Activated naive CD4-positive, alpha-beta T cell (primary cell): ENCODE measurements around the gene VPS4A.
A peak's percentile ranks its signal among the peaks of the same experiment; 100 is the strongest.
"Not testable (repeated sequence)": the region's sequence is repeated elsewhere in the genome, so short reads cannot be mapped to it uniquely, and the experiment has no call there.

Experiments used
- DNase-seq, 4 experiments: peaks; one replicate each; lab custom pipeline; 2025; lab: John Stamatoyannopoulos, UW

The VPS4A gene

DNA sequence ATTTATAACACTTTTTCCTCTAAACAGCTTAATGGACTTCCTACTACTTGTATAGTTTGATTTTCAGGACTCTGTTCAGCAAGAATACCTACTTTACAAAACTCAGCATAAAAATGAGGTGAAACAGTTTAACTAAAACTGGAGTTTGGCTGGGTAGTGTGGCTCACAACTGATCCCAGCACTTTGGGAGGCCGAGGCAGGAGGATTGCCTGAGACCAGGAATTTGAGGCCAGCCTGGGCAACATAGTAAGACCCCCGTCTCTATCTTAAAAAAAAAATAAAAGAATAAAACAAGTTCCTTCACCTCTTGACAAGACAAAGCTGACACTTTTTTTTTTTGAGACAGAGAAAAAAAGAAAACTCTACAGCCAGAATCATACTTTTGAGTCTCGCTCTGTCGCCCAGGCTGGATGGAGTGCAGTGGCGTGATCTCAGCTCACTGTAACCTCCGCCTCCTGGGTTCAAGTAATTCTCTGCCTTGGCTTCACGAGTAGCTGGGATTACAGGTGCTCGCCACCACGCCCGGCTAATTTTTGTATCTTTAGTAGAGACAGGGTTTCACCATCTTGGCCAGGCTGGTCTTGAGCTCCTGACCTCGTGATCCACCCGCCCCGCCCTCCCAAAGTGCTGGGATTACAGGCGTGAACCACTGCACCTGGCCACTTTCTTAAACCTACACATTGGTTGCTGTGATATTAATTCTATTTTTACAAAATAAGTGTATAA is 16.6 kb downstream of the VPS4A start:
- no peak for DNase-seq

DNA sequence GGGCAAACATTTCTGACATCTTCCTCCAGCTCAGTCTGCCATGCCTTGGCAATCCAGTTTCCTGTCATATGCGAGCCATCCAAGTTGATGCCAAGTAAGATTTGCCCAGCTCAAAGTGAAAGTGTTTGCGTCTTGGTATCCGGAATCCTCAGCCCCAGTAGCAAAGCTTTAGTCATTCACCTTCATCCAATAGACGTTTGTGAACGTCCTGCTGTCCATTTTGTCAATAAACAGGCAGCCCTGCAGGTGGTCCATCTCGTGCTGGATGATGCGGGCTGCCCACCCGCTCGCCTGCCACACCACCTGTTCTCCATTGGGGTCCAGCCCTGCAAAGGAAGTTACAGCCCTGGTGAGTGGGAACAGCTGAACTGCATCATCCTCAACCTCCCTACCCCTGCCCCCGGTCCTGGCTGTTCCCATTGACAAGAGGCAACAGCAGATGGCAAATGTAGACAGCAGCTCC is 17.7 kb downstream of the VPS4A start:
- no peak for DNase-seq

DNA sequence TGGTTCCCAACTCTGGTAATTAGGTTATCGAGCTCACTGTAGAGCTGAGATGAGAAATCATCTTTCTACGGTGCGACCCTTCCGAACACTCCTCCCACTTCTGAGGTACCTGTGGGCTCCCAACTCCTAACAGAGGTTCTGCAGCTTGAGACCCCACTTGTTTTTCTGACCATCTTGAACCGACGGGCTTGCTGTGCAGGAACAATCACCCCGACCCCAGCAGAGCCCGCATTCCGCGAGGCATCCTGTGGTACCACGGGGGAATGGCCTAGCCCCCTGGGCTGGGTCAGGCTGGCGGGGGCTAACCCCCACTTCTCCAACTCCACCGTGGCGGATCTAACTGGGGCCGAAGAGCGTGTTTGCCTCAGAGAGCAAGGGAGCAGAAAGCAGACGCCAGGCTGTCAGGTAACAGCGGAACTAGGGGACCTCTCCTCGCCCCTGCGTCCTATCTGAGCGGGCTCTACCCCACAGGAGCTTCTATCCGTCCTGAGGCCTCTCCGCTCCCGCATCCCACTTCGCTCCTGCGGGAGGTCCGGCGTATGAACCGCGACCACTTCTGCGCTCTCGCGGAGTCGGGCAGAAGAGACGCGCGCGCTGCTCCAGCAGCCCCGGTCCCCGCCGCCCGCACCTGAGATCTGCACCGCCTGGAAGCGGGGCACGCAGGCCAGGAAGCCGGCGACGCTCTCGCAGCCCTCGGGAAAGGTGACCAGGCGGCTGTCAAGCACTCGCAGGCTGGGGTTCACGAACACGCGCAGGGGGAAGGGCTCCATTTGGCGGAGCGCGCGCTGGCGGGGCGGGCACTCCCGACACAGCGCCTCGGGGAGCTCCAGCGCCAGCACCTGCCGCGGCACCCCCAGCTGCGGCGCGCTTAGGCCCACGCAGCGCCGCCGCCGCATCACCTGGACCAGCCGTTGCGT is 18.5 kb downstream of the VPS4A start:
- peak in 1 of 4 experiments; percentile 55 for DNase-seq

DNA sequence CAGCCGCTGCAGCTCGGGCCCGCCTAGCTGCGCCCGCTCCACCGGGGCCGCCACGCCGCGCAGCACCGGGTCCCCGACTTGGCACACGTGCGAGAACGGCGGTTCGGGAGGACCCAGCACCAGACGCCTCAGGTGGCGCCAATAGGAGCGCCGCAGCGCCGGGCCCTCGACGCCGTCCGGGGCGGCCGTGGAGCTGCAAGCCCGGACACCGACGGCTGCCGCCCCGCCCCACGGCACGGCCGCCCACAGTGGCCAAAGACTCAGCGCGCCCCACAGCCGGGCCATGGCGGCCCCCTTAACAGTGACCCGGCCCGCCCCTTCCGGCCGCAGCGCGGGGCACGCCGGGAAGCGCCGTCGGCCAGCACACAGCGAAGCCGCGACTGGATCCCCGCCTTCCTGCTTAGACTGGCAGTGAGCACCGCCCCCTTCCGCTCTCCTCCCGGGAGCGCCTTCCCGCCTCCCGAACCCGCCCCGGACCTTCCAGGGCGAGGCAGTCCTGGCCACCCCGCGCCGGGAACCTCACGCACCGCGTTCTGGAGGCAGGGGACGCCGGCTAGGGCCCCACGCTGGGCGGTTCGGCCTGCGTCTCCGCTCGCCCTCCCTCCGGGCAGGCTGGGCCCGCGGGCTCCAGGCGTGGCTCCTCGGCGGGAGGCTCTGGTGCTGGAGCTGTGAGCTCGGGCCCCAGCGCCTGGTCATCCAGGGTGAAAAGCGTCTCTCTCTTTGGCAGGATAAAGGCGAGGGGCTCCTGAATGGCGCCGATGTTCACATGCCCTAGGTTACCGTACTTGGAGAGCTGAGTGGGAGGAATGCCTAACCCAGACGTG is 19.3 kb downstream of the VPS4A start, which contains the start of gene PDF:
TSS of gene PDF (minus strand) at position 303 of the 824 bp plus-strand sequence. CDS start at position 285, 18 bp downstream.
- DNase-seq: peak; percentile 34 to 73 (median 62)

DNA sequence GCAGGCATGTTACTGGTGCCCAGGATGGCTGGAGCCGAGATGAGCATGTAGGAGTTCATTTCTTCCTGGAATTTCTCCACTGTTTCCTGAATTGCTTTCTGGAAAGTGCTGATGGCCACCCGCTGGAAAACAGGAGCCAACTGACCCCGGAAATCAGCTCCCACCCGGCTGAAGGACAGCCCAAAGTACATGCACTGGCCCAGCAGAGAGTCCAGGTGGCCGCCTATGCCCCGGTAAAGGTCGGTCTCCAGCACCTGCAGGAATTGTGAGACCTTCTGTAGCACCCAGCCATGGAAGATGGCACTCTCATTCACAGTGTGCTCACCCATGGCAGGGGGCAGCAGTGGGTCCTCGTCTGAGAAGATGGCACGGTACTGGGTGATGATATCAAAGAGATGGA is 23.5 kb downstream of the VPS4A start:
- no peak for DNase-seq

DNA sequence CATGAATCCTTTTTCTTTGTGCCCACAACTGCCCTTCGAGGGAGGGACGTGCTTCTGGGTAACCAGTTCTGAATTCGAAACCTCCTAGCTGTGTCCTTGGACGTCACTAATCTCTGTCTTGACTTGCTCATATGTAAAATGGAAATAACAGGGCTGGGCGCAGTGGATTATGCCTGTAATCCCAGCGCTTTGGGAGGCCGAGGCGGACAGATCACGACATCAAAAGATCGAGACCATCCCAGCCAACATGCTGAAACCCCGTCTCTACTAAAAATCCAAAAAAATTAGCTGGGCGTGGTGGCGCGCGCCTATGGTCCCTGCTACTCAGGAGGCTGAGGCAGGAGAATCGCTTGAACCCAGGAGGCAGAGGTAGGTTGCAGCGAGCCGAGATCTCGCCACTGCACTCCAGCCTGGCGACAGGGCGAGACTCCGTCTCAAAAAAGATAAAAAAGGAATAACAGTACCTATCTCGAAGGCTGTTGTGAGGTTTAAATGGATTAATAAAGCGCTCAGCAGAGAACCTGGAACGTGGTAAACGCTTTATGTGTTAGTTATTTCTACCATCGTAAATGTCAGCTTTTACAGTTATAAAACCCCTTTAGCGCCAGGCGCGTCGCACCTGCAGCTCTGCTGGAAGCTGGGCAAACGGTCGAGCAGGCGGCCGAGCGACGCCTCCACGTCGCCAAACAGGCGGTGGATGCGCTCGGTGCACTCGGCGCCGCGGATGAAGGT is 27.6 kb downstream of the VPS4A start:
- no peak for DNase-seq

DNA sequence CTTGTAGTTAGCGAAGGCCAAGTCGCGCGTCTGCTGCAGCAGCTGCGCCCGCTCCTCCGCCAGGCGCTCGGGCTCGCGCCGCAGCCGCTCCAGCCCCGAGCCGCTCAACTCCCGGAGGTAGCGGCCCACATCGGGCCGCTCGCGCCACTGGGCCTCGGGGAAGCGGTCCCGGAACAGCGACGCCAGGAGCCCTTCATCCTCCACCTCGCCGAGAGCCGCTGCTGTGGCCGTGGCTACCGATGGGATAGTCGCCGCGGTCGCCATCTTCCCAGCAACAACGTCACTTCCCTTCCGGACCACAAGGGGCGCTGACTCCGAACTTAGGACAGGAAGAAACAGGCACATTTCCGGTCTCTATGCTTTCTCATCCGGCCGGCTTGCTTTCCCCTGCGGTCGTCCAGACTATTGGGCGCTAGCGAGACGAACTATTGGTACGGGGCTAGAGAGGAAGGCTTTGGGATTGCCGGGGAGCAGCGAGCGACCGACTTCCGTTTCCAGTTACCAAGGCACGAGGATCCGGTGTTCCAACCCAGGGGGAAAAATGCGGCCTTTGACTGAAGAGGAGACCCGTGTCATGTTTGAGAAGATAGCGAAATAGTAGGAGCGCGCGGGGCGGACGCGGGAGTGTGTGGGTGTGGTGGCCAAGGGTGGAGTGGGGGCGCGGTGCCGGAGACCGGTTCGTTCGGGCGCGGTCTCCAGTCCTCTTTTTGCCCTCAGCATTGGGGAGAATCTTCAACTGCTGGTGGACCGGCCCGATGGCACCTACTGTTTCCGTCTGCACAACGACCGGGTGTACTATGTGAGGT is 28.3 kb downstream of the VPS4A start, which contains the start of the genes COG8 and NIP7:
TSS of gene COG8 (minus strand) at position 276 of the 806 bp plus-strand sequence. CDS start at position 264, 12 bp downstream.
TSS of gene NIP7 (plus strand) at position 484 of the 806 bp plus-strand sequence. CDS start at position 542, 58 bp downstream.
- DNase-seq: peak; percentile 63 to 85 (median 81)

DNA sequence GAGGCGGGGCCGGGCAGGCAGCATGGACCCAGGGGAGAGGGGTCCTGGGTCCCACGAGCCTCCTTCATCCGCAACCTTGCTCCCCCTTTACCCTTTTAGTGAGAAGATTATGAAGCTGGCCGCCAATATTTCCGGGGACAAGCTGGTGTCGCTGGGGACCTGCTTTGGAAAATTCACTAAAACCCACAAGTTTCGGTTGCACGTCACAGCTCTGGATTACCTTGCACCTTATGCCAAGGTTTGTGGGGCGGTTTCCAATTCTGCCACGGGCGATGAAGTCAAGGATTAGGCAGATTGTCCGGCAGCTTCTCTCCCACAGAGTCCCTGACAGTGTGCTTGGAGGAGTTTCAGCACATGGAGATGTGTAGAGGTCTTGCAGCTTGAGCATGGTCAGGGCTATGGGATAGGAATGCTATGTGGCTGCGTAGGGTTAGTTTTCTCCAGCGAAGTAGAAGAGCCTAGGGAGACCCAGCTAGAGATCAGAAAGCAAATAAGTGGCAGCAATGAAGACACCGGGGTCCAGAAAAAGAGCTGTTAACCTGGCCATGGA is 29.0 kb downstream of the VPS4A start:
- no peak for DNase-seq

DNA sequence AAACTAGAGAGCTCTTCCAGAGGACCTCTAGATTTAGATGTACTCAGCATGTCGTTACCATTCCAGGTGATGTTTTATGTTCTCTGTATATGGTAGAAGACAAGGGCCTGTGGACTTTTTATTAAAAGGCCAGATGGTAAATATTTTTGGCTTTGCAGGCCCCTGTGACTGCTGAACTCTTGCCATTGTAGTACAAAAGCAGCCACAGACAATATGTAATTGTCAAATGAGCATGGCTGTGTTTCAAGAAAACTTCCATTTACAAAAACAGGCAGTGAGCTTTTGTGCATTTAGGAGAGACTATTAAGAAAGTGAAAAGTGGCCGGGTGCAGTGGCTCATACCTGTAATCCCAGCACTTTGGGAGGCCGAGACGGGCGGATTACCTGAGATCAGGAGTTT is 33.0 kb downstream of the VPS4A start:
- DNase-seq: no peak

DNA sequence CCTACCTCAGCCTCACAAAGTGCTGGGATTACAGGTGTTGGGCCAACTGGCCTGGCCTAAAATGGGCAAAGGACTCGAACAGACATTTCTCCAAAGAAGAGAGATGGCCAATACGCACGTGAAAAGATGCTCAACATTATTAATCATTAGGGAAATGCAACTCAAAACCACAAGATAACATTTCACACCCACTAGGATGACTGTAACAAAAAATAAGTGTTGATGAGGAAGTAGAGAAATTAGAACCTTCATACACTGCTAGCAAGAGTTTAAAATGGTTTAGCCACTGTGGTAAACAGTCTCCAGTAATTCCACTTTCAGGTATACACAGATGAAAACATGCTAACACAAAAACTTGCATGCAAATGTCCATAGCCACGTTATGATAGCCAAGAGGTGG is 34.8 kb downstream of the VPS4A start:
- DNase-seq: no peak

DNA sequence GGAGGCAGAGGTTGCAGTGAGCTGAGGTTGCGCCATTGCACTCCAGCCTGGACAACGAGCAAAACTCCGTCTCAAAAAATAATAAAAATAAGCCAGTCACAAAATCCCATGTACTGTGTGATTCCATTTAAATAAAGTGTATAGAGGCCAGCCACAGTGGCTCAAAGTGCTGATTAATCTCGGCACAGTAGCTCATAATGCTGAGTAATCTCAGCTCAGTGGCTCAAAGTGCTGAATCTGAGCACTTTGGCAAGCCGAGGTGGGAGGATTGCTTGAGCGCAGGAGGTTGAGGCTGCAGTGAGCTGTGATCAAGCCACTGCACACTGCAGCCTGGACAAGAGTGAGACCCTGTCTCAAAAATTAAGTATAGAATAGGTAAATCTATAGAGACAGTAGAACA is 35.5 kb downstream of the VPS4A start:
- DNase-seq: no peak

DNA sequence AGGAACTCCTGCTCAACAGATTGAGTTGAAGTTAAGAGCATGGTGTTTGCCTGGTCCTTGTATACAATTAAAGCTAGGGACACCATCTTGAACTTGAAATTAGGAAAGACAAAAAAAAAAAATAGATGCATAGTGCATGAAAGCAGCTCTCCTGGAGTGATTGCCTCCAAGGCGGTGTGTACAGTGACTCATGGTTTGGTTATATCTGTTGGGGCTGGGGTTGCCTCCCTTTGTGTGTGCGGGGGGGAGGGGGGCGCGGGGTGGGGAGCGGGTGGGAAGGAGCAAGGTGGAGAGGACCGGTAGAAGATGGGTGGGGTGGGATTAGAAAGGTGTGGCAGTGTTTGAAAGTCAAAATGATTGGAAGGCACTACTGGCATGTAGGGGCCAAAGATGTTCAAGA is 37.1 kb downstream of the VPS4A start:
- DNase-seq: no peak

DNA sequence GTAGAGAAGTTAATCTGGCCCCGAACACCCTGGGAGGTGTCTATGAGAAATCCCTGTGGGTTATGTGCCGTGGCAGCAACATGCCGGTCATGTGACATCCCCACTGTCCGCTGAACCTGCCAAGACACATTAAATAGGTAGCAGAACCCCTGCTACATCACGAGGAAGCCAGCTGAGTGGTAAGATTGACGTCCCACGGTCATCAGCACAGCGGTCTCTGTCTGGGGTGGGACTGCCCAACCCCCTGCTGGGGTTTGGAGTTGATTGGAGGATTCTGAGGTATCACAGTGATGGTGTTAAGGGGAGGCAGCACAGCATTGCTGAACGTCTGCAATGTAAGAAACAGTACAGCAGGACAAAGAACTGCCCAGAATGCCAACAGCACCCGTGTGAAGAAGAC is 38.4 kb downstream of the VPS4A start:
- no peak for DNase-seq

DNA sequence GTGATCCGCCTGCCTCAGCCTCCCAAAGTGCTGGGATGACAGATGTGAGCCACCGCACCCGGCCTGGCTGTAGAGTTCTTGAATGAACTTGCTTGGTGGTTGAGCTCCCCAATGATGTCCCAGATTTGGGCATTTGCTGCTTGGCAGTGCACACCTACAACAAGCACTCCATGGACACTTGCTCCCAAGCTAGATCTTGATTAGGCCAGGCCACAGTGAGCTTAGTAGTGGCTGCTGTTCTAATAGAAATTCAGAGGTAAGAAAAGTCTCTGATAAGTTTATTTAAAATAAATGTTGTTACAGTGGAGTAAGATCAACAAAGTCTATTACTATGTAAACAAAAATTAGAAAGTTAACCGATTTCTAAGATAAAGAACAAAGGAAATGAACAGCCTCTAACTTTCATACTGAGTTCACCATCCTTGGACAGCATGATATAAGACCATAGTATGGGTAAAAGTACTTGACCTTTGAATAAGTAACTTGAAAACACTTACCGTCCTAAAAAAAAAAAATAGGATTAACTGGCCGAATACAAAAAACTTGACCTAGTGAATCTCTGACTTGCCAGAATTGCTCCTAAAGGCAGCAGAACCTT is 39.5 kb downstream of the VPS4A start:
- DNase-seq: no peak

DNA sequence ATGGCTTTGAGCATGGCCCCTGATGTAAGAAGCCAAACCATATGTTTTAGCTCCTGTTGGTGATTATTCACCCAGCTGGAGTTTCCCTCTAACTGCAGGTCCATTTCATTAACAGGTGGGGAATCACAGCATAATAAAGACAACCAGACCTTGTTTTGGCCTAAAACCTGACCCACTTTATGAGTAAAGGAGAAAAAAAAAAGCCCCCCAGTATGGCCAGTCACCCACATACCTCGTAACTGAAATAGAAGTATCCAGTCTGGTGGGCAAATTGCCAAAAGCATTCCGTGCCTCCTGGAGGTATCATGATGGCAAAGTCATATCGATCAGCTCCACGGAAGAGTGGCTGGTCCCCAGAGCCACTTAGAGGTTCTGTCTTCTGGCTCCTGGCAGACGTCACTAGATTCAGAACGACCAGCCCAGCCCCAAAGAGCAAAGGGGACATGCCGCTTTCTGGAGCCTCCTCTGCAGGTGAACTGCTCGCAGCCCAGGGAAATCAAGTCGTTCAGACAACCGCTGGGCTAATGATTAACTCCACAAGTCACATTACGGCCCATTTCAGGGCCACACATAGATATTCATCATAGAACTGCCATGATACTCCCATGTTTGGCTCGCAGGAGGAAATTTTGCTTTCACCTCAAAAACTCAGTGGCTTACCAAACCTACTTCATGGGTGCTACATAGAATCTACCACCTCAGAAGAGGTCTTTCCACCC is 40.3 kb downstream of the VPS4A start, which contains the start of gene TMED6:
TSS of gene TMED6 (minus strand) at position 478 of the 719 bp plus-strand sequence. CDS start at position 445, 33 bp downstream.
- DNase-seq: no peak

DNA sequence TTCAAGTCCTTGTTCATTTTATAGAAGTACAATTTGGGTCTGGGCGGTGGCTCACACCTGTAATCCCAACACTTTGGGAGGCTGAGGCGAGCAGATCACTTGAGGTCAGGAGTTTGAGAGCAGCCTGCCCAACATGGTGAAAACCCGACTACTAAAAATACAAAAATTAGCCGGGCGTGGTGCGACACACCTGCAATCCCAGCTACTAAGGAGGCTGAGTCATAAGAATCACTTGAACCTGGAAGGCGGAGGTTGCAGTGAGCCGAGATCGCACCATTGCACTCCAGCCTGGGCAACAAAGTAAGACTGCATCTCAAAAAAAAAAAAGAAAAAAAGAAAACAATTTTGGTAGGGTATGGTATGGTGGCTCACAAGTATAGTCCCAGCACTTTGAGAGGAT is 48.9 kb downstream of the VPS4A start:
- not testable (repeated sequence) for DNase-seq

DNA sequence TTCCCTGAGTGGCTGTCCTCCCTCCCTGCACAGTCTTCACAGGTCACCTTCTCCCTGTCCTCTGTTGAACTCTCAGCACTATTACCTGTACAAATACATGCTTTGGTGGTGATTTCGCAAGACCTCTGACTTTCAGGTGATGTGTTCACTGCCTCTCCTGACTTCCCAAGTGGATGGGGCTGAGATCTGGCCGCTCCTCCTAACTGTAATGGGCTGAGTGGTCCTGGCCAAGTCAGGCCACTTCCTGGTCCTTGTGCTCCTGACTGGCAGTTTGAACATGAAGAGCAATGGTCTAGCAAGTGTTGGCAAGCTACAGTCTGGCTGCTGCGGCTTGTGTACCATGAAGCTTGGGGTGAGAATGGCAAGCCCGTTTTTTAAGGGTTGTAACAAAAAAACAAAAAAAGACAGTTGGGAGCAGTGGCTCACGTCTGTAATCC is 52.1 kb downstream of the VPS4A start:
- no peak for DNase-seq

DNA sequence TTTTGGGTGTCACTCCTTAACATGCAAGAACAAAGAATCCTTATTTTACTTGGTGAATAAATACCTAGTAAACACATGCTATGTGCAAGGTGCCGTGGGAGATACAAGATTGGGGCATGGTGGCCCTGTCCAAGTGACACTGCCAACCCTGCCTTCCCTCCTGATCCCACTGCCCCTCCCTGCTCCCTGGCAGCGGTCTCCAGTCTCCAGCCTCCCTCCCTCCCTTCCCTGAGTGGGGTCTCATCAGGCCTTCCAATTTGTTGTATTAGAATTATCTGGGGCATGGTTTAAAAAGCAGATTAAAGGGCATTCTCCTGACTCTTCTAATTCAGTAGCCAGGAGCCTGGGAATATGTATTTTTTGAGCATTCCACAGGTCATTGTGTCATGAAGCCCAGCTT is 52.9 kb downstream of the VPS4A start:
- DNase-seq: no peak

DNA sequence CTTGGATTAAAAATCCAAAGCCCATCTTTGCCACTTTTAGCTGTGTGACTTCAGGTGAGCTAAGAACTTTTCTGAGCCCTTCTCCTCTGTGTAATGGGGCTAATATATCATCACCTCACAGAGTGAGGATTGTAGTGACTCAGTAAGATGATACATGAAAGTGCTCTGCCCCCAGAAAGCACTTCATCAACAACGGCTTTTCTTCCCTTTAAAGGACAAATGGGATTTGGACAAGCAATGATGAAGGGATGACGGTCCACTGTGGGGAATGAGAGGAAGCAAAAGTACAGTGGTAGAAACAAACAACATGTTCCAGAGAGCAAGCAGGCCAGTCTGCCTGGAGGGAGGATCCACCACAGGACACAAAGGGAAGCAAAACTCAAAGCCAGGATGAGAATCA is 54.8 kb downstream of the VPS4A start:
- no peak for DNase-seq
